Fibroblast of lung (primary cell): Measurements from ENCODE around the gene FAM111A. TPM values are rescaled to one million over a fixed set of nuclear protein-coding genes. Genes with fewer than 3 reads are reported as not detected.
A peak's percentile ranks its signal among the peaks of the same experiment; 100 is the strongest.

ENCODE experiments used
- DNase-seq, 2 donors: peaks; one replicate each; pipeline versions ENCODE4 v3.0.0 to v3.0.0-alpha.2; 2010; ENCODE audit warnings: low read depth in 2 of 2
- H2AFZ ChIP-seq: 2 replicates; pipeline ENCODE4 v1.5.1; 2012; ENCODE audit warnings: low read length, control low read depth, inconsistent platforms
- H3K27ac ChIP-seq: 2 replicates; pipeline ENCODE4 v1.5.1; 2011; ENCODE audit warnings: low read length, control low read depth; ENCODE audit not compliant: insufficient read depth
- H3K27me3 ChIP-seq: 2 replicates; pipeline ENCODE4 v1.5.1; 2011; ENCODE audit warnings: mild to moderate bottlenecking, low read length; ENCODE audit not compliant: control insufficient read depth, insufficient read depth
- H3K36me3 ChIP-seq: 2 replicates; pipeline ENCODE4 v1.5.1; 2011; ENCODE audit warnings: low read length; ENCODE audit not compliant: control insufficient read depth, insufficient read depth
- H3K4me1 ChIP-seq: 2 replicates; pipeline ENCODE4 v1.5.1; 2011; ENCODE audit warnings: low read length; ENCODE audit not compliant: control insufficient read depth, insufficient read depth; ENCODE audit errors: extremely low read depth
- H3K4me2 ChIP-seq: 2 replicates; pipeline ENCODE4 v1.5.1; 2011; ENCODE audit warnings: low read length, control low read depth; ENCODE audit not compliant: insufficient read depth; ENCODE audit errors: extremely low read depth
- H3K4me3 ChIP-seq, 4 experiments: fragments of 200-600 bp in 1 of 4; sonication (generic) in 1 of 4; replicated peaks in 1 of 4; 2 replicates each; pipeline ENCODE4 v1.5.1; 2011 to 2016; ENCODE audit warnings: low read length in 4 of 4, low read depth in 3 of 4, mild to moderate bottlenecking in 3 of 4, control low read depth in 2 of 4, inconsistent platforms in 1 of 4, mixed read lengths in 1 of 4; ENCODE audit not compliant: insufficient read depth in 1 of 4; ENCODE audit errors: control extremely low read depth in 1 of 4
- H3K79me2 ChIP-seq: 2 replicates; pipeline ENCODE4 v1.5.1; 2012; ENCODE audit warnings: mild to moderate bottlenecking, low read length, inconsistent platforms; ENCODE audit not compliant: control insufficient read depth, insufficient read depth
- H3K9ac ChIP-seq: 2 replicates; pipeline ENCODE4 v1.5.1; 2011; ENCODE audit warnings: mild to moderate bottlenecking, low read length, control low read depth; ENCODE audit not compliant: insufficient read depth
- H3K9me3 ChIP-seq: 2 replicates; pipeline ENCODE4 v1.5.1; 2012; ENCODE audit warnings: low read depth, low read length; ENCODE audit not compliant: control insufficient read depth, insufficient read depth
- H4K20me1 ChIP-seq: 2 replicates; pipeline ENCODE4 v1.5.1; 2011; ENCODE audit warnings: low read length; ENCODE audit not compliant: control insufficient read depth, insufficient read depth; ENCODE audit errors: extremely low read depth
- CTCF ChIP-seq, 2 donors: IDR thresholded peaks in 1 of 2; conservative IDR thresholded peaks in 1 of 2; 1 replicate in 1 of 2; 2 replicates in 1 of 2; pipeline ENCODE4 v1.5.1; 2011 to 2012; ENCODE audit warnings: low read length in 2 of 2, control low read depth in 1 of 2, inconsistent platforms in 1 of 2, low read depth in 1 of 2, mild to moderate bottlenecking in 1 of 2
- EZH2 ChIP-seq: IDR thresholded peaks from 2 replicates; pipeline ENCODE4 v1.5.1; 2012; ENCODE audit warnings: low read length, control low read depth, mild to moderate bottlenecking; ENCODE audit errors: missing control alignments
- polyA plus RNA-seq, 2 donors: library from polyadenylated mRNA; depleted of rRNA in 1 of 2; stranded (reverse) in 1 of 2; unstranded in 1 of 2; fragments of >200 nt; gene quantifications; 2 replicates each; pipeline ENCODE4 v1.2.1, GENCODE V29; 2011 to 2012; ENCODE audit warnings: missing spikeins in 1 of 2
- total RNA-seq: library from RNA; depleted of rRNA; stranded (reverse); fragments of >200 nt; gene quantifications from 2 replicates; pipeline ENCODE4 v1.2.1, GENCODE V29; 2014

The FAM111A gene
- total and polyA plus RNA-seq, 2 donors (not counting 1 experiment from before 2014, with no cell fraction given) = 27.1 to 42.3 TPM

- Histone ChIP-seq H3K36me3 (no peaks in the 10 kb centered on the region), H3K9me3 (no peaks in the 10 kb centered on the region), H2AFZ (no peak overlapping the region), H4K20me1 (no peaks in the 10 kb centered on the region), H3K9ac (no peak overlapping the region), H3K27me3 (no peaks in the 10 kb centered on the region), H3K4me2 (no peak overlapping the region), H3K4me3 (no peak overlapping the region), H3K27ac (no peak overlapping the region), H3K4me1 (peaks cover 6% of the 10 kb centered on the region), H3K79me2 (no peaks in the 10 kb centered on the region)
- DNase-seq = no peak
- TF ChIP-seq CTCF (conservative IDR thresholded peaks at IDR 0.05 in 1 of 2, IDR thresholded peaks at IDR 0.05 in 1 of 2; ENCODE audit: low read depth in 1 of 2, low read length in 2 of 2) = no peak
- TF ChIP-seq EZH2 = no peak
Observed at GRCh38 chr11:59199546-59200422, 57.1 kb downstream of the FAM111A start.

- Histone ChIP-seq H3K4me2 (no peak overlapping the region), H2AFZ (no peak overlapping the region), H3K4me1 (peaks cover 11% of the 10 kb centered on the region), H3K36me3 (no peaks in the 10 kb centered on the region), H3K4me3 (no peak overlapping the region), H3K9me3 (no peaks in the 10 kb centered on the region), H4K20me1 (no peaks in the 10 kb centered on the region), H3K27ac (no peak overlapping the region), H3K79me2 (no peaks in the 10 kb centered on the region), H3K27me3 (no peaks in the 10 kb centered on the region), H3K9ac (no peak overlapping the region)
- TF ChIP-seq EZH2 (no peak), CTCF (conservative IDR thresholded peaks at IDR 0.05 in 1 of 2, IDR thresholded peaks at IDR 0.05 in 1 of 2; ENCODE audit: low read depth in 1 of 2, low read length in 2 of 2) (no peak)
- DNase-seq = no peak
Observed at GRCh38 chr11:59200423-59200746, 57.7 kb downstream of the FAM111A start.

- H3K4me2 ChIP-seq = no peak overlapping the region
- H3K36me3 ChIP-seq = no peaks in the 10 kb centered on the region
- no peak for TF ChIP-seq EZH2
- TF ChIP-seq CTCF (conservative IDR thresholded peaks at IDR 0.05 in 1 of 2, IDR thresholded peaks at IDR 0.05 in 1 of 2; ENCODE audit: low read depth in 1 of 2, low read length in 2 of 2) = peak in 1 of 2 donors; percentile 26
- no peak for DNase-seq
- H2AFZ ChIP-seq = no peak overlapping the region
- H3K4me3 ChIP-seq = no peak overlapping the region
- H3K9ac ChIP-seq = no peak overlapping the region
- H3K4me1 ChIP-seq = peaks cover 11% of the 10 kb centered on the region
- H3K79me2 ChIP-seq = no peaks in the 10 kb centered on the region
- H3K9me3 ChIP-seq = no peaks in the 10 kb centered on the region
- H3K27me3 ChIP-seq = no peaks in the 10 kb centered on the region
- no peaks in the 10 kb centered on the region for H4K20me1 ChIP-seq
- H3K27ac ChIP-seq = no peak overlapping the region
Observed at GRCh38 chr11:59201353-59201752, 58.7 kb downstream of the FAM111A start.

Other genes starting within 250 kb of the FAM111A start
- gene GLYATL1, start 203.4 kb upstream of the FAM111A start, total RNA-seq = 0.33 TPM in 1 of 2 replicates, not detected in the other
- 0.51 and 0.56 TPM in 2 replicates for gene GLYATL1, start 203.4 kb upstream of the FAM111A start, polyA plus RNA-seq
- gene GLYATL1B, start 56.5 kb upstream of the FAM111A start, total RNA-seq = not detected in 2 replicates
- gene GLYATL1B, start 56.5 kb upstream of the FAM111A start, polyA plus RNA-seq = not detected in 2 replicates
- gene FAM111B, start 35.6 kb upstream of the FAM111A start, total RNA-seq = 0.26 and 0.33 TPM in 2 replicates
- 6.2 and 14.8 TPM in 2 replicates for gene FAM111B, start 35.6 kb upstream of the FAM111A start, polyA plus RNA-seq
- gene DTX4, start 29.3 kb downstream of the FAM111A start, total RNA-seq = 3.1 and 4.8 TPM in 2 replicates
- gene DTX4, start 29.3 kb downstream of the FAM111A start, polyA plus RNA-seq = 1.2 and 2.1 TPM in 2 replicates
- gene MPEG1, start 70.1 kb downstream of the FAM111A start, total RNA-seq = not detected in 2 replicates
- gene MPEG1, start 70.1 kb downstream of the FAM111A start, polyA plus RNA-seq = not detected in 2 replicates
- gene OR5AN1, start 216.0 kb downstream of the FAM111A start, total RNA-seq = not detected in 2 replicates
- gene OR5AN1, start 216.0 kb downstream of the FAM111A start, polyA plus RNA-seq = not detected in 2 replicates